ENCODE results near the gene RPS19BP1.

DNA sequence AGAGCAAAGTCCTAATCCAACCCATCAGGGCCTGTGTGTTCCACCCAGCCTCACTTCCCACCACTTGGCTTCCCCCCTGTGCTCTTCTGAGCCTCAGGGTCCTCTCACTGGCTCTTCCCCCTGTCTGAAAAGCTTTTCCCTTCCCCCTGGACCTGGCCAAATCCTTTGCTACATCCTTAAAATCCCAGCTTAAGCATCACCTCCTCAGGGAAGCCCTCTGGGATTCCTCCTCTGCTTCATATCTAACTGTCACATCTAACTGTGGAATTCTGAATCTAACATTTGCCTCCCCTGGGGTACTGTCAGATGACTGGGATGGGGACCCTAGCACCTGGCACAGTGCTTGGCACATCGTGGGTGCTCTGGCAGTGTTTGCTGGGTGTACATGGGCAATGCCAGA is 39.0 kb upstream of the RPS19BP1 start:
- TF ChIP-seq ZNF274 (IDR thresholded peaks at IDR 0.05; ENCODE audit: low read depth, low read length): no peak
- TF ChIP-seq SUZ12 (IDR thresholded peaks at IDR 0.05; ENCODE audit: extremely low read depth, insufficient read depth, insufficient read length): no peak
- TF ChIP-seq YY1 (IDR thresholded peaks at IDR 0.05; ENCODE audit: insufficient read depth, insufficient read length): no peak
